HEK293T (cell line): Measurements from ENCODE around the gene GNA15.

Experiments
- FOXA1 ChIP-seq: fragments of 450-650 bp; IDR thresholded peaks from 2 replicates; pipeline ENCODE4 v1.6.1; 2016; ENCODE audit warnings: mild to moderate bottlenecking
- FOXM1 ChIP-seq: fragments of 450-650 bp; IDR thresholded peaks from 2 replicates; pipeline ENCODE4 v1.6.1; 2017; ENCODE audit warnings: mild to moderate bottlenecking, borderline replicate concordance
- PKNOX1 ChIP-seq: fragments of 450-650 bp; IDR thresholded peaks from 2 replicates; pipeline ENCODE4 v1.6.1; 2016
- SP1 ChIP-seq: fragments of 450-650 bp; IDR thresholded peaks from 2 replicates; pipeline ENCODE4 v1.6.1; 2017
- ZNF384 ChIP-seq: fragments of 450-650 bp; IDR thresholded peaks from 2 replicates; pipeline ENCODE4 v1.6.1; 2016

- TF ChIP-seq ZNF384 (no peak), FOXM1 (no peak), FOXA1 (no peak), PKNOX1 (no peak), SP1 (no peak)
Observed at GRCh38 chr19:3178973-3179738, 43.3 kb downstream of the GNA15 start.
